GM18867 (cell line): ENCODE data around the gene KRTAP2-1.
"Not testable (repeated sequence)": the region's sequence is repeated elsewhere in the genome, so short reads cannot be mapped to it uniquely, and the experiment has no call there.

ENCODE experiments used
- ATAC-seq: cut with Tn5 transposase; IDR thresholded peaks from one replicate; pipeline ENCODE4 v1.9.1; 2021; ENCODE audit warnings: mild to moderate bottlenecking, moderate library complexity; ENCODE audit not compliant: unreplicated experiment

Gene KRTAP2-1

DNA sequence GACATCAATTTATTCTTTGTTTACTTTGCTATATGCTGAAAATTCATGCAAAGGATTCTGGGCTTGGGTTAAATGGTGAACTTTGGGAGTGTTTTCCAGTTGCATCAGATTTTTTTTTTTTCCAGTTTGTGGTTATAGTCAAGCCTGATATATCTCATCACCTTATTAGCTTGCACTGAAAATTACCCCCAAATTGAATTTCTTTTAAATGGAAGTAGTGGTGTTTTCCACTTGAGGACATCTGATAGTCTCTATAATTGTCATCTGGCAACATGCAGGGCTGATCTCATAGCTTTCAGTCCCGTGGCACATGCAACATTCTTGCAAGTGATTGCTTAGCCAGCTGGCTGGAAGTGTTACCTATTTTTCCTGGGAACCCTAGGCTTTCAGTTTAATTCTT is 33.5 kb downstream of the KRTAP2-1 start:
- ATAC-seq: no peak

DNA sequence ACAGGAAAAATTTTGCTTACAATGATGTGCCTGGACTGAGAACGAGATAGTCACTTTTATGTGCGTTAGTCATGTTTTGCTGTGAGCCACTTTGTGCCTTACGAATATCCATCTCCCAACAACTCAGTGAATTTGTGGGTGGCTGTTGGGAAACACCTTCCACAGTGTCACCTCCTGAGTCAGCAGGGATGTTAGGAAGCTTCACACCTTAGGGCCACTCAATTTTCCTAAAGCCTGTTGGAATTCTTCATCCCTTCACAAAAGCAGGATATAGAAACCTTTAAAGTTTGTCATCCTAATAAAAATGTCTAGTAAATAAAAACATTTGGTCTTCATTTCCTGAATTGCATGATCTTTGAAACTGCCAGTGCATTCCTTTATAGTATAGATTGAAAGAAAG is 33.9 kb downstream of the KRTAP2-1 start:
- no peak for ATAC-seq

DNA sequence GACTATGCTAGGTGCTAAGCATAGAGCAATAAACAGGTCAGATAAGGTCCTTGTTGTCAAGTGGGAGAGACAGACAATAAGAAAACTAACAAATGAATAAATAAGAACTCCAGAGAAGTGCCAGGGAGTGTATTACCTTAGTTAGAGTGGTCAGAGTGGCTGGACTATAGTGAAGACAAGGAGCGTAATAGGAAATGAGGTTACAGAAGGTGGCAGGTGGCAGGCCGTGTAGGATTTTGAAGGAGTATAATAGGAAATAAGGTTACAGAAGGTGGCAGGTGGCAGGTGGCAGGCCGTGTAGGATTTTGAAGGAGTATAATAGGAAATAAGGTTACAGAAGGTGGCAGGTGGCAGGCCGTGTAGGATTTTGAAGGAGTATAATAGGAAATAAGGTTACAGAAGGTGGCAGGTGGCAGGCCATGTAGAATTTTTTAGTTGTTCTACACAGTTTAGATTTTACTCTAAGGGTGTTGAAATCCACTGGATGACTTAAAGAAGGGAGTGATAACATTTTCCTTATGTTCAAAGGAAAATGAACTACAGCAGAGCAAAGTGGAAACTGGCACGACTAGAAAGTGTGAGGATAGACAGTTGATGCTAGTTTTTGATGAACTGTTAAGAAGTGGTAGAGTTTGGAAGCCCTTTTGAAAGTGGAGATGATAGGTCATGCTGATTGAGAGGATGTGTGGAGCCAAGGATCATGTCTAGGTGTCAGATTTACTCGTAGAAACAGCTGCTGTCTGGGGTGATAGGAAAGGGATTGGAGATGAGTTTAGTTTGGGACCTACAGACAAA is 34.6 kb downstream of the KRTAP2-1 start:
- no peak for ATAC-seq

DNA sequence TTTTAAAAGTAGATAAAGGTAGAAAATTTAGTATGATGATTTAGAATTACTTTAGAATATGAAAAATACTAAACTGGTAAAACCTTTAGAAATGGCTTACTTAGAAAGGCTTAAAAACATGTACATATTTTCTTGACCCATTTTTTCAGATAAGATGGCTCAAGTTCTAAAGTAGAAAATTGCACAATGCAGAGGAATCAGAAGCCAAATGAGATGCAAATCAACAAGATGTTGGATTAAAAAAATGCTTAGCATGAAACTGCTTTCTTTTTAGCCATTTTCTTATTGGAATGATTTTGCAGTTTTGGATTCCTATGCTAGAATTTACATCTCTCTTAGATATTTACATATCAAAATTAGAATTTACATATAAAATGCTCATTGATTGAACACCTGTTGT is 36.7 kb downstream of the KRTAP2-1 start:
- ATAC-seq: no peak

DNA sequence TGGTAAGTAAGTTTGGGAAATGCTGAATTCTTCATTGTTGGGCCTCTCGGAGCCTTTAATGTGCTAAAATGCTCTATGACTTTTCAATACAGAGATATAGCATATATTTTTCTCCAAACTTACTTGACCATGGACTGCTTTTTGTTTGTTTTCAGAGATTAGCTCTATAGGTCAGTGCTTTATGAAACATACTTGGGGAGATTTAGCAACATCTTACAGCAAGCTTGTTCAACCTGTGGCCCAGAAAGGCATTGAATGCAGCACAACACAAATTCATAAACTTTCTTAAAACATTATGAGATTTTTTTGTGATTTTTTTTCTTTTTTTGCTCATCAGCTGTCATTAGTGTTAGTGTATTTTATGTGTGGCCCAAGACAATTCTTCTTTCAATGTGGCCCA is 37.2 kb downstream of the KRTAP2-1 start:
- no peak for ATAC-seq

DNA sequence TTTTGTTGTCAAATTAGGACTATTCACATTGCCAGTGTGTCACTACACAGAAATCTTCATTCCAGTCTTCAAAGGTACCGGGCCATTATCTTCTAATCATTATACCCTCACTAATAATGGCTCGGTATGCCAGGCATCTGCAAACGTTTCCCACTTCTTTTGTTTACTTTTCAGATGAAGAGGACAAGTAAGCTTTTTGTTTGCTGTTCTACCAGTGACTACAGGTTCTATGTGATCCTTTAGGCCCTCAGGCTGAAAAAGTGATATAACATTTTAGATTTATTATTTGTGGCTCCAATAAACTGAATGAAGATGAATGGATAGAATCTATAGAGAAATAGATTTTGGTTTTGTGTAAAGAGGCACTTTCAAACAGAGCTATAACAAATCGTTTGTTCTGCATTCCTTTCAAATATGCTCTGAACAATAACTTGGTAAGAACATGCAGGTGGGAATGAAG is 37.8 kb downstream of the KRTAP2-1 start:
- no peak for ATAC-seq

DNA sequence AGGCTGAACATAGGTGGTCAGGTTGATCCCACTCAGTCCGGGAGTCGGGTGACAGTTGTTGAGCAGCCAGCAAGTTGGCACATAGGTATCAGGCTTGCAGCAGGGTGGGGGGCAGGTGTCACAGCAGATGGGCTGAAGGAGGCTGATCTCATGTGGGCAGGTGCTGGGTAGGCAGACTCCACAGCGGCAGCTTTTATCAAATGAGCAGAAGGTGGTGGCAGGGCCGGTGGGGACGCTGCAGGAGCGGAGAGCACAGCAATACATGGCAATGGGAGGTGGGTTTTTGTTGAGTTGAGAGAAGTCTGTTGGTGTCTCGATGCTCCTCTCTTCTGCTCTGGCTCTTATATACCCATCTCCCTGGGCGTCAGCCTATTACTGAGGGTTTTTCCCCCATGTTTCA is 38.3 kb downstream of the KRTAP2-1 start, which contains the start of gene KRTAP3-1:
TSS of gene KRTAP3-1 (minus strand) at position 318 of the 400 bp plus-strand sequence. CDS start at position 264, 54 bp downstream.
- no peak for ATAC-seq

DNA sequence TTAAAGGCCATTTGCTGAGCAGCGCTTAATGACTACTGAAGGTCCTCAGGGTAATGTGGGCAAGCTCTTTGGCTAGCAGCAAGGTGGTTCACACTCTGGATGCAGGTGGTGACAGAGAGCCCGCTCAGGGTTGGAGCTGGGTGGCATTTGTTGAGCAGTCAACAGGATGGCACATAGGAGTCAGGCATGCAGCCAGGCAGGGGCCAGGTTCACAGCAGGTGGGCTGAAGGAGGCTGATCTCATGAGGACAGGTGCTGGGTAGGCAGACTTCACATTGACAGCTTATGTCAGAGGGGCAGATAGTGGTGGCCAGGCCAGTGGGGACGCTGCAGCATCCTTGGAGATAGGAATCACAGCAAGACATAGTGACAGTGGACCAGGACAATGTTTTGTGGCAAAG is 42.7 kb downstream of the KRTAP2-1 start:
- ATAC-seq: no peak

DNA sequence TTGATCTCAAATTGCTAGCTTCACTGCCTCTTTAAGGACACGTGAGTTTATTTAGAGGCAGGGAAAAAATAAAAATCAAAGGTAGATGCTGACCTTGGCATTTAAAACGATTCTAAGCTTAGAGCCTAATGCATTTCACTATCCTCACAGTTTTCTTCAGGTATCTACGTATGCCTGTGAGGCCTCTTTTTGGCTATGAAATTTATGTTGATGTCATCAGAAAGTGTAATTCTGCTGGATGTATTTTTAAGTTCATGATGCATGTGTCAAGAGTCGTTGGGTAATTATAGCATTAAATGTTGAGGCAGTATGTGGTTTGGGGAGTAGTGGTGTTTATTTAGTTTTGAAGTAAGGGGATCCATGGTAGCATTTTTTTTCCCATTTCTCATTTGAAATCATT is 43.2 kb downstream of the KRTAP2-1 start:
- no peak for ATAC-seq

DNA sequence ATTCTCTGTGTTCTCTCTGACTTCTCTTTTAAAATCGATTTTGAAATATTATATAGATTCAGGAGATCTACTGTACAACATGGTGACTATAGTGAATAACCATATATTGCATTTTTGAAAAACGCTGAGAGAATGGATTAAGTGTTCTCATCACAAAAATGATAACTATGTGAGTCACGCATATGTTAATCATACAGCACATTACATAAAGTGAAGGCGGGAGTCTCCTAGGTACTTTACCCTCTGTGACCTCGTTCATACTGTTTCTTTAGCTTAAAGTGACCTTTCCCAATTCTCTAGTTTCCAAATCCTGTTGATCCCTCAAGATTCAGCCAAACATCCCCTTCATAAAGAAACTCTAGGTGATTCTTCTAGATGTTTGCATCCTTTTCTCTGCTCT is 44.3 kb downstream of the KRTAP2-1 start:
- no peak for ATAC-seq

DNA sequence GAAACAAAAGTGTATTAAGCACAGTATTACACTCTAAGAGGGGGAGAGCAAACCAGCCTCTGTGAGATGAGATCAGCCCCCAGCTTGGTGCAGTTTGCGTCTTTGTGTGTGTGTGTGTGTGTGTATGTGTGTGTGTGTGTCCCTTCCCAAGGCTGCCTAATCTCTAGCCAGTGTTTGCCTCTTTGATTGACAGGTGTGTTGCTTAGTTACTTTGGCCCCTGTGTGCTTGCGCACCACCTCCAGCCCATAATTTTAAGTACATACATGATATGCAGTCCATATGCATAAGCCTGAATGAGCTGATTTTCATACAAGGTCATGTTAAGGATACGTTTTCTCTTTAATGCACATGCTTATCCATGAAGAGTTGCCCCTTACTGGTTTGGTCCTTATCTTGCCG is 45.3 kb downstream of the KRTAP2-1 start:
- no peak for ATAC-seq

DNA sequence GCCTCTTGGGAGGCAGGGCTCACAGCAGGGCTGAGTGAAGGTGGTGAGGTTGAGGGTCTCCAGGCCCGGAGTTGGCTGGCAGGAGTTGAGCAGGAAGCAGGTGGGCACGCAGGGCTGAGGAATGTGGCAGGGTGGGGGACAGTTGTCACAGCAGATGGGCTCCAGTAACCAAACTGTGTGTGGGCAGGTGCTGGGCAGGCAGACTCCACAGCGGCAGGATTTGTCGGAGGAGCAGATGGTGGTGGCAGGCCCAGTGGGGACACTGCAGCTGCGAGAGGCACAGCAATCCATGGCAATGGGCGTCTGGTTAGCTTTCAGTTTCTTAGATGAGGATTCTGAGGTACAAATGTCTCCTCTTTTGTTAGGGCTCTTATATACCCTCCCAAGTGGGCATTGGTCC is 47.6 kb downstream of the KRTAP2-1 start, which contains the start of gene KRTAP3-2:
TSS of gene KRTAP3-2 (minus strand) at position 344 of the 400 bp plus-strand sequence. CDS start at position 291, 53 bp downstream.
- ATAC-seq: not testable (repeated sequence)

DNA sequence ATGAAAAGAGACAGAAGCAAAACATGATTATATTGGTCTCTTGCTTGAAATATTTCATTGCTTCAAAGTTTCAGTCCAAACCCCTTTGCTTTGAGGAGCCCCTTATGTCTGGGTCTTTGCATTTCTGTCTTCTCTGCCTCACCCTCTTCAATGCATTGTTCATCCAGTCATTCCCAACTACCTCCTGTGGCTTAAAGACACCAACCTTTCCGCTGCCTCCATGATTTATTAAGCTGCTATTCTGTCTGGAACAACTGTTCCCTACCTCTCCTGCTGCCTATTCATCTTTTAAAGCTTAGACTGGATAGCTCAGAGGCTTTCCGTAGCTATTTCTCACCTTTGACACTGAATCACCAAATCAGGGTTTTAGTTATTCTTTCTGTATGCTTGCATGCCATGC is 49.8 kb downstream of the KRTAP2-1 start:
- ATAC-seq: no peak

DNA sequence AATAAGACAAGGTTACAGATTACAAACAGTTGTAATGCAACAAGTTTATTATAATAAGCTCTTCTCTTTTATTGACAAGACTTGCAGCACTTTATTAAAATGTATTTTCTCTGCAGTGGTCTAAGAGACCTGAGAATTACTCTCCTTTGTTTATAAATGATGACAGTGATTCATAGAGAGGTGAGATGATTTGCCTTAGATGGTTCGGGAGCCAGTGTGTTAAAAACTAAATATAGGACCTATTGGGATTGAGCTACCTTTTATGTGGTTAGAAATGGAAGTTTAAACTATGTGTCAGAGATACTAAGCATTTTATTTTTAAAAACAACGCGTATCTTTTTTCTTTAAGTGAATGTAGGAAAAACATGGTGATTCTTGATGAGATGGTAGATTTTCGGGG is 50.3 kb downstream of the KRTAP2-1 start:
- ATAC-seq: no peak
